HL-60 (cell line): ENCODE measurements around the gene ARL8A.

Experiments used
- POLR2AphosphoS5 ChIP-seq: IDR thresholded peaks from 2 replicates; pipeline ENCODE4 v1.6.1; 2012; ENCODE audit warnings: low read depth
- SPI1 ChIP-seq: IDR thresholded peaks from 2 replicates; pipeline ENCODE4 v1.6.1; 2012; ENCODE audit warnings: low read depth, mild to moderate bottlenecking, borderline replicate concordance
- TF ChIP-seq, protein P1 (sequence below): IDR thresholded peaks from one replicate; pipeline ENCODE4 v1.5.1; 2011; ENCODE audit warnings: low read length, control low read depth, inconsistent platforms; ENCODE audit not compliant: insufficient read depth

DNA sequence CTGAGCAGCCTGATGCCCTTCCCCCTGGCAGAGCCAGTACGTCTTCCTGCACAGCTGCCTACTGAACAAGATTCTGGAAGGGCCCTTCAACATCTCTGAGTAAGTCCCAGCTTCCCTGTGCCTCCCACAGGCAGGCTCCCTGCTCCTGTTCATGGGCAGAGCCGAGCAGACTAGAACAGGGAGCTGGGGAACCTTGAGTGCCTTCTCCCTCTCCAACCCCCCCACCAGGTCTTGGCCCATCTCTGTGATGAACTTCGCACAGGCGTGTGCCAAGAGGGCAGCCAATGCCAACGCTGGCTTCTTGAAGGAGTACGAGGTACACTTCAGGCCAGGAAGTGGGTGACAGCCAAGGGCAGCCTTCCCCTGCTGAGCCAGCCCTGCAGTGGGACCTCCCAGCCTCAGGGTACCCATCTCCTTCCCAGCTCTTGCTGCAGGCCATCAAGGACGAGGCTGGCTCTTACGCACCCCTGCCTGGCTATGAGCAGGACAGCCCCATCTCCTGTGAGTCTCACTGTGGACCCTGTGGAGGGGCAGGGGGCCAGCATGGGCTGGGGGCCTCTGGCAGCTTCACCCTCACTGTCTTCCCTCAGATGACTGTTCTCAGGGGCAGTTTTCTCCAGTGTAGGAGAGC is 42.6 kb upstream of the ARL8A start:
- TF ChIP-seq POLR2AphosphoS5: no peak
- TF ChIP-seq, protein P1, sequence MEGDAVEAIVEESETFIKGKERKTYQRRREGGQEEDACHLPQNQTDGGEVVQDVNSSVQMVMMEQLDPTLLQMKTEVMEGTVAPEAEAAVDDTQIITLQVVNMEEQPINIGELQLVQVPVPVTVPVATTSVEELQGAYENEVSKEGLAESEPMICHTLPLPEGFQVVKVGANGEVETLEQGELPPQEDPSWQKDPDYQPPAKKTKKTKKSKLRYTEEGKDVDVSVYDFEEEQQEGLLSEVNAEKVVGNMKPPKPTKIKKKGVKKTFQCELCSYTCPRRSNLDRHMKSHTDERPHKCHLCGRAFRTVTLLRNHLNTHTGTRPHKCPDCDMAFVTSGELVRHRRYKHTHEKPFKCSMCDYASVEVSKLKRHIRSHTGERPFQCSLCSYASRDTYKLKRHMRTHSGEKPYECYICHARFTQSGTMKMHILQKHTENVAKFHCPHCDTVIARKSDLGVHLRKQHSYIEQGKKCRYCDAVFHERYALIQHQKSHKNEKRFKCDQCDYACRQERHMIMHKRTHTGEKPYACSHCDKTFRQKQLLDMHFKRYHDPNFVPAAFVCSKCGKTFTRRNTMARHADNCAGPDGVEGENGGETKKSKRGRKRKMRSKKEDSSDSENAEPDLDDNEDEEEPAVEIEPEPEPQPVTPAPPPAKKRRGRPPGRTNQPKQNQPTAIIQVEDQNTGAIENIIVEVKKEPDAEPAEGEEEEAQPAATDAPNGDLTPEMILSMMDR: no peak
- TF ChIP-seq SPI1: no peak
